ENCODE measurements around the gene H2BW1. TPM values are rescaled to one million over a fixed set of nuclear protein-coding genes. Genes with fewer than 3 reads are reported as not detected.

The H2BW1 gene
- total and polyA plus RNA-seq, 2 of the 13 experiments (the other 11 are each of a cell fraction or from before 2014, with no cell fraction given): not detected

- no peak for TF ChIP-seq KLF15 (CRISPR knock-in tag; IDR thresholded peaks at IDR 0.05; ENCODE audit: borderline replicate concordance)
Observed at GRCh38 chrX:104045642-104046041, 32.1 kb upstream of the H2BW1 start (continued).

GRCh38 chrX:104041003-104041402 is 27.5 kb upstream of the H2BW1 start:
- DNase-seq (ENCODE audit: low spot score) (no peak), FAIRE-seq (no peak), ATAC-seq (no peak)
- TF ChIP-seq ZNF737 (CRISPR knock-in tag; IDR thresholded peaks at IDR 0.05; ENCODE audit: borderline replicate concordance) (no peak), HNRNPUL1 (IDR thresholded peaks at IDR 0.05; ENCODE audit: low read depth, low read length) (no peak), AFF4 (CRISPR knock-in tag; IDR thresholded peaks at IDR 0.05) (no peak), HNF4A (CRISPR knock-in tag; IDR thresholded peaks at IDR 0.05) (no peak), SCMH1 (CRISPR knock-in tag; IDR thresholded peaks at IDR 0.05; ENCODE audit: borderline replicate concordance) (no peak), BCL6 (CRISPR knock-in tag; IDR thresholded peaks at IDR 0.05) (no peak), HOXD1 (CRISPR knock-in tag; IDR thresholded peaks at IDR 0.05) (no peak), PCBP2 (optimal IDR thresholded peaks at IDR 0.05; ENCODE audit: low read depth, low read length, poor library complexity, severe bottlenecking) (no peak), ZNF780A (CRISPR knock-in tag; IDR thresholded peaks at IDR 0.05) (no peak), ATF1 (CRISPR knock-in tag; IDR thresholded peaks at IDR 0.05) (no peak)
- no peaks in the 10 kb centered on the region for H3K9me3 ChIP-seq (ENCODE audit: low read length)
- no peak overlapping the region for H2AFZ ChIP-seq (ENCODE audit: low read length)
- CTCF ChIA-PET (ENCODE audit: low intra/inter-chr PET ratio, low total read pairs): no interaction called here
- H3K27ac ChIP-seq (ENCODE audit: extremely low read length, insufficient read depth, low read length): no peak overlapping the region
- intact Hi-C loops (cut with micrococcal nuclease; ENCODE audit: unreplicated experiment): no loop called here
- 9% methylated on average over 4 of the region's 4 CpGs for WGBS (ENCODE audit: low lambda C conversion rate)
- POLR2A ChIA-PET: no interaction called here
- H3K9ac ChIP-seq (ENCODE audit: insufficient read depth, low read depth, low read length): no peak overlapping the region
- no peaks in the 10 kb centered on the region for H3K4me1 ChIP-seq (ENCODE audit: insufficient read depth, low read length)
- in situ Hi-C loops (cut with HindIII; ENCODE audit: extremely low pct_ligation_motif_present, low pct_unique_long_range_greater_than_20kb): no loop called here
- no peaks in the 10 kb centered on the region for H3K79me2 ChIP-seq (ENCODE audit: insufficient read depth, low read length)
- H3K4me2 ChIP-seq (ENCODE audit: low read depth, low read length): no peak overlapping the region
- no peak overlapping the region for H3K4me3 ChIP-seq (replicated peaks in 1 of 3; ENCODE audit: insufficient read depth in 1 of 3, low read depth in 2 of 3, low read length in 3 of 3)
- no peaks in the 10 kb centered on the region for H3K36me3 ChIP-seq (replicated peaks in 1 of 2; ENCODE audit: control insufficient read depth in 1 of 2, insufficient read depth in 2 of 2, low read length in 2 of 2)
- no TSS peak for BruUV-seq (replicated peaks)
- no peaks in the 10 kb centered on the region for H3K27me3 ChIP-seq (ENCODE audit: control insufficient read depth in 1 of 2, insufficient read depth in 2 of 2, low read length in 2 of 2)
- H4K20me1 ChIP-seq (ENCODE audit: insufficient read depth, low read length): no peaks in the 10 kb centered on the region
